Vagina (tissue), 2 donors: ENCODE measurements around the gene CAPZA3.

Source experiments
- POLR2A ChIP-seq, 2 donors: fragments of 450-650 bp; IDR thresholded peaks; one replicate each; pipeline ENCODE4 v1.6.1; 2017; ENCODE audit warnings: antibody characterized with exemption in 2 of 2, mild to moderate bottlenecking in 2 of 2, moderate library complexity in 2 of 2
- POLR2AphosphoS5 ChIP-seq, 2 donors: sonication (generic); formaldehyde crosslinking; IDR thresholded peaks; one replicate each; pipeline ENCODE4 v1.9.0; 2017; ENCODE audit warnings: antibody characterized with exemption in 2 of 2, mild to moderate bottlenecking in 2 of 2, low read depth in 1 of 2; ENCODE audit not compliant: insufficient read depth in 1 of 2
- TF ChIP-seq, protein P1 (sequence below), 3 experiments: fragments of 450-650 bp in 2 of 3; fragments of 200-600 bp in 1 of 3; sonication (generic) in 1 of 3; IDR thresholded peaks; one replicate each; pipeline ENCODE4 v1.5.1; 2017 to 2019; ENCODE audit warnings: antibody characterized with exemption in 3 of 3, mild to moderate bottlenecking in 2 of 3, moderate library complexity in 2 of 3

DNA sequence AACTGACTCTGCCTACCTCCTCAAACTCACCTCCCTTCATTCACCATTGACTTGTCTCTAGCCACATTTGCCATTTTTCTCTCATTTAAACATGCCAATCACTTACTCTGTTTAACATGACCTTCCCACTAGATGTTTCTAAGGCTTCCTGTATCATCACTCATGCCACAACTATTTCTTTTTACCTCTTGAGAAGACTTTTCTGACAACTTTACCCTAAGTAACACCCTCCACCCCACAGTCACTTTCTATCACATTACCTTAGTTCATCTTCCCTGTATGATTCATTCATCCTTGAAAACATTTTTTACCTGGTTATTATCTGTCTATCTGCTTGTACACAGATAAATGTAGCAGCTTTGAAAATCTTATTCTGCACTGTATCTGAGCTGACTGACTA lies 19.5 kb upstream of the CAPZA3 start:
- TF ChIP-seq, protein P1, sequence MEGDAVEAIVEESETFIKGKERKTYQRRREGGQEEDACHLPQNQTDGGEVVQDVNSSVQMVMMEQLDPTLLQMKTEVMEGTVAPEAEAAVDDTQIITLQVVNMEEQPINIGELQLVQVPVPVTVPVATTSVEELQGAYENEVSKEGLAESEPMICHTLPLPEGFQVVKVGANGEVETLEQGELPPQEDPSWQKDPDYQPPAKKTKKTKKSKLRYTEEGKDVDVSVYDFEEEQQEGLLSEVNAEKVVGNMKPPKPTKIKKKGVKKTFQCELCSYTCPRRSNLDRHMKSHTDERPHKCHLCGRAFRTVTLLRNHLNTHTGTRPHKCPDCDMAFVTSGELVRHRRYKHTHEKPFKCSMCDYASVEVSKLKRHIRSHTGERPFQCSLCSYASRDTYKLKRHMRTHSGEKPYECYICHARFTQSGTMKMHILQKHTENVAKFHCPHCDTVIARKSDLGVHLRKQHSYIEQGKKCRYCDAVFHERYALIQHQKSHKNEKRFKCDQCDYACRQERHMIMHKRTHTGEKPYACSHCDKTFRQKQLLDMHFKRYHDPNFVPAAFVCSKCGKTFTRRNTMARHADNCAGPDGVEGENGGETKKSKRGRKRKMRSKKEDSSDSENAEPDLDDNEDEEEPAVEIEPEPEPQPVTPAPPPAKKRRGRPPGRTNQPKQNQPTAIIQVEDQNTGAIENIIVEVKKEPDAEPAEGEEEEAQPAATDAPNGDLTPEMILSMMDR (IDR thresholded peaks at IDR 0.05): no peak
- no peak for TF ChIP-seq POLR2A (IDR thresholded peaks at IDR 0.05)
- TF ChIP-seq POLR2AphosphoS5 (IDR thresholded peaks at IDR 0.05; ENCODE audit: insufficient read depth in 1 of 2, low read depth in 1 of 2): no peak
